HT1080 (cell line): ENCODE data around the gene AGBL1. TPM values are rescaled to one million over a fixed set of nuclear protein-coding genes. Genes with fewer than 3 reads are reported as not detected.
"Not testable (repeated sequence)": the region's sequence is repeated elsewhere in the genome, so short reads cannot be mapped to it uniquely, and the experiment has no call there.

ENCODE experiments used
- DNase-seq: peaks from one replicate; pipeline ENCODE4 v3.0.0-alpha.2; 2015; ENCODE audit warnings: low read depth
- total RNA-seq: library from RNA; depleted of rRNA; stranded (reverse); fragments of >200 nt; shearing (Covaris generic); gene quantifications from 2 replicates; pipeline ENCODE4 v1.2.3, GENCODE V29; 2014

The AGBL1 gene
- total RNA-seq, 1 experiment from 2014 or later = 0.03 TPM

GRCh38 chr15:86494475-86494874 is 414.8 kb downstream of the AGBL1 start:
- no peak for DNase-seq

DNA sequence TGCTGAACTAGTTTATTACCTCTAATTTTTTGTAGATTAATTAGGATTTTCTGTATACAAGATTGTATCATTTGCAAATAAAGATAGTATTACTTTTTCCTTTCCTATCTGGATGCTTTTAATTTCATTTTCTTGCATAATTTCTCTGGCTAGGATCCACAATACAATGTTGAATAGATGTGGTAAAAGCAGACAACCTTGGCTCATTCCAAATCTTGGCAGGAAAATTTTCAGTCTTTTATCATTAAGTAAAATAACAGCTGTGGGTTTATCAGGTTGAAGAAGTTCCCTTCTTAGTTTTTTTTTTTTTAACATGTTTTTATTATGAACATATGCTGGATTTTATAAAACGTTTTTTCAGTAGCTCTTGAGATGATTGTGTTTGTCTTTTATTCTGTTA is 422.6 kb downstream of the AGBL1 start:
- DNase-seq = no peak

DNA sequence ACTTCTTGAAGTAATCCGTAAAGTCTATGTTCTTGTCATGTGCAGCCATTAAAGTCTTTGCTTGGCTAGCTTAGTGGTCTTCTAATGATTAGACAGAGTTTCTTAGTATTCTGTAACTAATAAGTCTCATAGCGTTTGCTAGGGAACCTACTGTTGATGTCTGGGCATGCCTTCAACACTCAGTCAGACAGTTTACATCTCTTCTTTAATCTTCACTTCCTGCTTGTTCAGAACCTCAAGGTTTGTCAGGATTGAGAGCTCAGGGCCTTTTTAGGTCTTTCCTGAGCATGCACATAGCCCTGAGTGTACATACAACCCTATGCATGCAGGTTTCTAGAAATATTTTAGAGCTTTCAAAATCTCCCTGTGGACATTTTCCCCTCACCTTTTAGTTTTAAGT is 426.3 kb downstream of the AGBL1 start:
- no peak for DNase-seq

- DNase-seq = no peak
Observed at GRCh38 chr15:86506401-86506800, 426.7 kb downstream of the AGBL1 start.

- no peak for DNase-seq
Observed at GRCh38 chr15:86515625-86516024, 436.0 kb downstream of the AGBL1 start.

- DNase-seq = peak; percentile 22
Observed at GRCh38 chr15:86522721-86523120, 443.1 kb downstream of the AGBL1 start.

DNA sequence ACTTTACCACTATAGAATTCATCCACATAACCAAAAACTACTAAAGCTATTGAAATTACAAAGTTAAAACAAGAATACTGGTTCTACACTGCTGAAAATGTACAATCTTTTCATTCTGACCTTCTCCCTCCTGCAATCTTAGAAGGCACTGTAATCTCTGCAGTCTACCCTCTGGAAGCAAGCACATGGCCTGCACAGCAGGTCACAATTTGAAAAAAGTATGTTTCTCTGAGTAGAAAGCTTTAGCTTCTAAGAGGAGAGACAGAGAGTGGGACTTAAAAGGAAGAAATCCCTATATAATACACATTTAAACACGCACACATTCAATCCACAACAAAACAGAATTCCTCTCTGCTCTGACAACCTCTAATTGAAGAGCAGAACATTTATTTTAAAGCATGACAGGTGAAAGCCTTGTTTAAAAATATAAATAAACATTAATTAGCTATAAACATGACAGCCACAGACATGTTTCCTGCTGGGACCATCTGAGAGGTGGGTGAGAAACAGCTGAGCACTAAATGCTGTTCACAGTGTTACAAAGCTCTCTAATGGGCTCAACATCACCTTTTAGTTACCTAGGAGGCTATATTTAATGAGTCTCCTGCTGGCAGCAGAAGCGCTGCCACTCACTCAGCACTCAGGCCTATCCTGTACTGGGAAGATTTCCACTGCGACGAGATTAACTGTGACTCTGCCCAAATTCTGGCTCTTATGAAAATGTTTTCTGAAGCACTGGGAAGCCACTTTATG is 447.4 kb downstream of the AGBL1 start:
- DNase-seq = no peak

DNA sequence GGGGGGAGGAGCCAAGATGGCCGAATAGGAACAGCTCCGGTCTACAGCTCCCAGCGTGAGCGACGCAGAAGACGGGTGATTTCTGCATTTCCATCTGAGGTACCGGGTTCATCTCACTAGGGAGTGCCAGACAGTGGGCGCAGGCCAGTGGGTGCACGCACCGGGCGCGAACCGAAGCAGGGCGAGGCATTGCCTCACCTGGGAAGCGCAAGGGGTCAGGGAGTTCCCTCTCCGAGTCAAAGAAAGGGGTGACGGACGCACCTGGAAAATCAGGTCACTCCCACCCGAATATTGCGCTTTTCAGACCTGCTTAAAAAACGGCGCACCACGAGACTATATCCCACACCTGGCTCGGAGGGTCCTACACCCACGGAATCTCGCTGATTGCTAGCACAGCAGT is 448.4 kb downstream of the AGBL1 start:
- DNase-seq = not testable (repeated sequence)

DNA sequence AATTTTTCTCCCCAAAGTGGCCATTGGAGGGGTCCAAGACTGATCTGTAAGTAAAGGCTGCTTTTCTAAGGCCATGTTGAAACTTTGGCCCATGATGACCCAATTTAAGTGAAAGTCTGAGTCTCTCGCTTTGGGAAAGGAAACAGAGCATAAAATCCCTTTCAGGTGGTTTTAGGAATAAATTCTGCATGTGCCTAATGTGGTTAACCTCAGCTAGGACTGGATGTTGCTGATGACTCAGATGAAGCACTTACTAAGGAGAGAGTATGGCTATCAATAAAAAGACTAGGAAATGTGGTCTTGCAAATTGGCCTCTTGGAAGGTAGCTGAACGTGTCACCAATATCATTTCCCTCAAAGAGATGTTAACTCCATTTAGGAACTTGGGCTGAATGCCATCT is 458.5 kb downstream of the AGBL1 start:
- DNase-seq = peak; percentile 20

DNA sequence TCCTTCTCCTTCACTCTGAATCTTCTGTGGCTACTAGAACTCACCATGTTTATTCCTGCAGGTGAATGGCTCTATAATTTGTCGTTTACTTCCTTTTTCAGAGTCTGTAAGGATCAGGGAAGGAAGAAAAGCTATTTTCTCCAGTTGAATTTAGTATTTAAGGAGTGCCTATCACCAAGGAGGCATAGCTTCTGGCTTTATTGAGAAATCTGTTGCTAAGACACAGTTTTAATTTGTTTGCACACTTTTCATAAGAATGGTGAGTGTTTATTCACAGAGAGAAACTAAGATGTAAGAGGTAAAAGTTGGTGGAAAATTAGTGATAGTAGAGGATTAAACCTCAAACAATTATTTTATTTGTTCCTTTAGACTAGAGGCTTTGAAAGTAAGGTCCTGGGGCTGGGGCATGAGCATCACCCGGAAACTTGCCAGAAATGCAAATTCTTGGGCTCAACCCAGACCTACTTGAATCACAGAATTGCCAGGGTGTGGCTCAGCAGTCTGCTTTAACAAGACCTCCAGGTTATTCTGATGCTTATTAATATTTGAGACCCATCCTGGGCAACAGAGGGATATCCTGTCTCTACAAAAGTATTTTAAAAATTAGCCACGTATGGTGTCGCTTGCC is 461.3 kb downstream of the AGBL1 start:
- DNase-seq = no peak

DNA sequence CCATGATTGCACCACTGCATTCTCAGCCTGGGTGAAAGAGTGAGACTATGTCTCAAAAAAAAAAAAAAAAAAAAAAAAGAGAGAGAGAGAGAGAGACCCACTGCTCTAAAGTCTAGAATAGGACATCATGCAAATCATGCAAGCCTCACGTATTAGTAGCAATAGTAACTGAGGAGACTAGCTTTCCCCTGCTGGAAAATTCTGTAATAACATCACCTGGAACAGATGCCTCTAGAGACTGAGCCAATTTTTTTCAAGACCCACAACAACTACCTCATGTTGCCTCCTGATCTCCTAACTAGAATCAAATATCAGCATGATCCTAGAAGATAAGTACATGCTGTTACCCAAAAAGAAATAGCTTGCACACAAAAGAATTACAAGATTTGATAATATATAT is 461.9 kb downstream of the AGBL1 start:
- no peak for DNase-seq

DNA sequence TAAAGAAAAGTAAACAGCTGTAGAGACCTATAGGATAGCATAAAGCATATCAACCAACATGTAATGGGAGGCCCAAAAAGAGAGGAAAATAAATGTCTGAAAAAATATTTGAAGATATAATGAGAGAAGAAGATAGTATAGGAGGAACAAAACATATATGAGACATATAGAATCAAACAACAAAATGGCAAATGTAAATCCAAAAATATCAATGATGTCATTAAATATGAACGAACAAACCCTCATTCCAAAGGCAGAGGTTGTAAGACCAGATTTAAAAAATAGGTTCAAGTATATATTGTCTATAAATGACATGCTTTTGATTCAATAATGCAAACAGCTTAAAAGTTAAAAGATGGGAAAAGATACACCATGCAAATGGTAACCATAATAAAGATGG is 470.4 kb downstream of the AGBL1 start:
- DNase-seq = no peak

GRCh38 chr15:86553108-86553507 is 473.4 kb downstream of the AGBL1 start:
- DNase-seq = no peak

DNA sequence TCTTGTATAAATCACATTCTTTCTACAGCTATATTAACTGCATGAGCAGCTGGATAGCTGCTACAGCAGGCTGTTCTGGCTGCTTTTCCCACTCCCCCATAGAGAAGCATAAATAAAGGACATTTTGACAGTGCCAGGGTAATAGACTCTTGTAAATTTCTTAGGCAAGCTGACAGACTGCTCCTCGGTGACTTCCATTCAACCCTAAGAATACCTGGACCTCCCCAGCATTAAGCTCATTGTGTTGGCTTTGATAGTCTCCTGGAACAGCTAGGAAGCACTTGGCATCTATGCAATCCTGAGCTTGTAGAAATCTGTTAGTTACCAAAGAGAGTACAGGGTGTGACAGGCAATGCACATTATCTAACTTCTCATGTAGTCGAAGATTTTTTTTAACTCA is 475.4 kb downstream of the AGBL1 start:
- no peak for DNase-seq

DNA sequence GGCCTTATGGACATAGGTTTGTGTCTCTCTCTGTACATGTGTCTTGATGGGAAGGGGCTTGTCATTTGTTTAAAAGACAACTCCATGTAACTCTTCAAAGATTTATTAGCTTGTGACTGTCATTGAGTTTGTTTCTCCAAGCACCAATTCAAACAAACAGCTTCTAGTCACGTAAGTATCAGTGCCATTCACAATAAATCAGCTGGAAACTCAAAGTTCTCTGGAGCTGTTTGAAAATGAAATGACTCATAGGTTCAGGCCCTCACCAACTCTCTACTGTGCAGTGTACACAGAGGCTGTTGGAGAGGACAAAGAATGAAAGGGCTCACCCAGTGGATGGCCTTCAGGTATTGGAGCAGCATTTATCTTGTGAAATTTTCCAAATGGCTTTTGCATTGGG is 476.3 kb downstream of the AGBL1 start:
- peak; percentile 40 for DNase-seq

GRCh38 chr15:86556396-86557017 is 476.8 kb downstream of the AGBL1 start:
- peak; percentile 8 for DNase-seq

GRCh38 chr15:86557018-86557550 is 477.4 kb downstream of the AGBL1 start:
- DNase-seq = no peak

- DNase-seq = no peak
Observed at GRCh38 chr15:86558252-86558651, 478.6 kb downstream of the AGBL1 start.

DNA sequence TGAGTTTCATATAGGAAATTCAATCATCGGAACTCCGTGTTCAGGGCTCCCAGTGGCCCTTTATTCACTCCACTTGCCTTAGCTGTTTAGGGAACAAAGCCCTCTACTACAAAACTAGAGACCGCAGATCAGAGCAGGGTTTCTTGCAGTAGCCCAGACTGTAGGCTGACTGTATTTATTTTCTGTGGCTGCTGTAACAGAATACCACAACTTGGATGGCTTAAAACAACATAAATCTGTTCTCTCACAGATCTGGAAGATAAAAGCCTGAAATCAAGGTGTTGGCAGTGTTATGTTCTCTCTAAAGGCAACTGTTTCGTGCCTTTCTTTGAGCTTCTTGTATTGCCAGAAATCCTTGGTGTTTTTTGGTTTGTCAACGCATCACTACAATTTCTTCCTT is 479.0 kb downstream of the AGBL1 start:
- DNase-seq = no peak

DNA sequence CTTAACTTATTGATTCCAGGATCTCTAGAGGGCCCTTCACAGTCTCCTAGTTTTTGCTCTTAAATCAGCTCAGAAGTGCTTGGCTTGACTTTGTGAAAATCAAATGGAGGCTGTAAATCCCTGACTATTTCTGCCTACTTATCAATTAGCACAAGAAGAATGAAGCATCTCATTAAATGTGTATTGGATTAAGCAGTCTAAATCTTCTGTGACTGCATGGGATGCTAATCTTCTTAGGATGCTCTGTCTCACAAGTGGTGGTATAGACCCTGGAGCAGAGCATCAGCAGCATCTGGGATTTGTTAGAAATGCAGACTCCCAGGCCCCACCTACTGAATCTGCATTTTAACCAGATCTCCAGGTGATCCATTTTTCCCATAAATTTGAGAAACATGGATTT is 488.7 kb downstream of the AGBL1 start:
- DNase-seq = no peak

DNA sequence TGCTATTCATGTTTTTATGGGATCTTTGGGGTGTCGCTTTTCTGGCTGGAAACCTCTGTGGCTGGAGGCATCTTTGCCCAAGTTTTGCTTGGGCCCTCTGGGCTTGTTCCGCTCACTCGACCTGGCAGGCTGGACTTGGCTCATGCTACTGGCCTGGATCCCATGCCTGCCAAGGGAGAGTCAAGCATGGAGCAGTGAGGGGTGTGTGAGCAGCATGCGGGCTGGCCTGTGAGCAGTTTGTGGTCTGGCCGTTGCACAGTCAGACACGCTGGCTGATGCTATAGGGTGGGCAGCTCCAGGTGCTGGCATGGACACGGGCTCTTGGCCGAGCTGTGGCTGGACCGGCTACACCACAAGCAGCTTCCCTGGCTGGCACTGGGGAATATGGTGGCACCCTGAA is 491.1 kb downstream of the AGBL1 start:
- DNase-seq = no peak

- no peak for DNase-seq
Observed at GRCh38 chr15:86571873-86572272, 492.2 kb downstream of the AGBL1 start.
